Hepatocyte (in vitro differentiated cells): ENCODE results near the gene MAPK1.

Experiments used
- EZH2 ChIP-seq: fragments of 200-600 bp; sonication (generic); IDR thresholded peaks from 2 replicates; pipeline ENCODE4 v1.6.1; 2016; ENCODE audit warnings: antibody characterized with exemption, mild to moderate bottlenecking, borderline replicate concordance
- TF ChIP-seq, protein P1 (sequence below): fragments of 200-600 bp; sonication (generic); IDR thresholded peaks from 2 replicates; pipeline ENCODE4 v1.5.1; 2016; ENCODE audit warnings: antibody characterized with exemption, mild to moderate bottlenecking; ENCODE audit not compliant: poor library complexity

DNA sequence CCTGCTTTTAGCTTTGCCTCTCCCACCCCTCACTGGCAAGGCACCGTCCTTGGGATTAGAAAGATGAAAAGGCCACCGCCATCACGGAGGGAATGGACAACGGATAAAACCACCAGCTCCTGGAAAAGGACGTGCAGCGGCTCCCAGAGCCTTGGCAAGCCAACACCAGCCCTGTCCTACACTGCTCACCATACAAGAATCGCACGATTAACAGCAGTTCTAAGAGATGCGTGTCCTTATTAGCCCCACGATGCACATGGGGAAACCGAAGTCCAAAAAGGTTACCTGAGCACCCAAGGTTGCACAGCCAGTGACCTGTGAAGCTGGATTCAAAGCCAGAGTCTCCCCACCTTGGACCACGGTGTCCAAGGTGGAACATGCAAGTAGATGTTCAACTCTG lies 139.2 kb downstream of the MAPK1 start:
- TF ChIP-seq, protein P1, sequence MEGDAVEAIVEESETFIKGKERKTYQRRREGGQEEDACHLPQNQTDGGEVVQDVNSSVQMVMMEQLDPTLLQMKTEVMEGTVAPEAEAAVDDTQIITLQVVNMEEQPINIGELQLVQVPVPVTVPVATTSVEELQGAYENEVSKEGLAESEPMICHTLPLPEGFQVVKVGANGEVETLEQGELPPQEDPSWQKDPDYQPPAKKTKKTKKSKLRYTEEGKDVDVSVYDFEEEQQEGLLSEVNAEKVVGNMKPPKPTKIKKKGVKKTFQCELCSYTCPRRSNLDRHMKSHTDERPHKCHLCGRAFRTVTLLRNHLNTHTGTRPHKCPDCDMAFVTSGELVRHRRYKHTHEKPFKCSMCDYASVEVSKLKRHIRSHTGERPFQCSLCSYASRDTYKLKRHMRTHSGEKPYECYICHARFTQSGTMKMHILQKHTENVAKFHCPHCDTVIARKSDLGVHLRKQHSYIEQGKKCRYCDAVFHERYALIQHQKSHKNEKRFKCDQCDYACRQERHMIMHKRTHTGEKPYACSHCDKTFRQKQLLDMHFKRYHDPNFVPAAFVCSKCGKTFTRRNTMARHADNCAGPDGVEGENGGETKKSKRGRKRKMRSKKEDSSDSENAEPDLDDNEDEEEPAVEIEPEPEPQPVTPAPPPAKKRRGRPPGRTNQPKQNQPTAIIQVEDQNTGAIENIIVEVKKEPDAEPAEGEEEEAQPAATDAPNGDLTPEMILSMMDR, result no peak
- no peak for TF ChIP-seq EZH2
